Lung (tissue), 12 donors: ENCODE measurements around the gene SYCE3. TPM values are rescaled to one million over a fixed set of nuclear protein-coding genes. Genes with fewer than 3 reads are reported as not detected.
"Not testable (repeated sequence)": the region's sequence is repeated elsewhere in the genome, so short reads cannot be mapped to it uniquely, and the experiment has no call there.

Experiments used
- ATAC-seq: fragments of 200-7000 bp; cut with Tn5 transposase; one replicate; pipeline ENCODE4 v1.9.1; 2020; ENCODE audit warnings: moderate number of reproducible peaks; ENCODE audit not compliant: insufficient read depth, low FRiP score
- DNase-seq, 3 donors: peaks; one replicate each; pipeline ENCODE4 v3.0.0-alpha.2; 2013 to 2017
- H3K27ac ChIP-seq, 2 donors: one replicate each; pipeline ENCODE4 v1.5.1; 2013; ENCODE audit warnings: mild to moderate bottlenecking in 2 of 2, moderate library complexity in 2 of 2, control low read depth in 1 of 2, inconsistent platforms in 1 of 2, low read depth in 1 of 2, low read length in 1 of 2
- H3K27me3 ChIP-seq, 3 donors: one replicate each; pipeline ENCODE4 v1.5.1; 2013; ENCODE audit warnings: low read length in 2 of 3; ENCODE audit not compliant: control insufficient read depth in 3 of 3, insufficient read depth in 3 of 3
- H3K36me3 ChIP-seq, 4 donors: one replicate each; pipeline ENCODE4 v1.5.1; 2013; ENCODE audit warnings: low read length in 4 of 4, mild to moderate bottlenecking in 1 of 4, moderate library complexity in 1 of 4; ENCODE audit not compliant: control insufficient read depth in 4 of 4, insufficient read depth in 4 of 4
- H3K4me1 ChIP-seq, 5 donors: one replicate each; pipeline ENCODE4 v1.5.1; 2013; ENCODE audit warnings: low read length in 5 of 5, mild to moderate bottlenecking in 2 of 5, moderate library complexity in 1 of 5; ENCODE audit not compliant: control insufficient read depth in 5 of 5, insufficient read depth in 5 of 5
- H3K4me3 ChIP-seq: one replicate; pipeline ENCODE4 v1.5.1; 2013; ENCODE audit warnings: mild to moderate bottlenecking, control low read depth, moderate library complexity
- H3K9ac ChIP-seq, 2 donors: one replicate each; pipeline ENCODE4 v1.5.1; 2013; ENCODE audit warnings: low read length in 2 of 2, control low read depth in 1 of 2; ENCODE audit not compliant: insufficient read depth in 1 of 2
- H3K9me3 ChIP-seq, 4 donors: one replicate each; pipeline ENCODE4 v1.5.1; 2013; ENCODE audit warnings: low read length in 3 of 4, mild to moderate bottlenecking in 1 of 4, moderate library complexity in 1 of 4; ENCODE audit not compliant: control insufficient read depth in 4 of 4, insufficient read depth in 3 of 4
- WGBS, 2 donors: extraction: QIAGEN DNeasy Blood & Tissue Kit; methylation state at CpG; one replicate each; pipeline ENCODE4 v1.1.7; 2013; 5-methylcytosine and 5-hydroxymethylcytosine counted together
- polyA plus RNA-seq, 2 donors: library from polyadenylated mRNA; stranded (reverse); fragments of 200-250 nt; gene quantifications; one replicate each; pipeline ENCODE4 v1.2.1, GENCODE V29; 2013
- total RNA-seq, 2 donors: library from RNA; depleted of rRNA in 1 of 2; stranded (reverse); fragments of >200 nt in 1 of 2; gene quantifications; one replicate each; pipeline ENCODE4 v1.2.1, GENCODE V29; 2014 to 2021
- TF ChIP-seq, protein P1 (sequence below): IDR thresholded peaks from 2 replicates; pipeline ENCODE4 v1.5.1; 2012; ENCODE audit warnings: mild to moderate bottlenecking; ENCODE audit errors: control extremely low read depth, extremely low read depth
- donor health status: control.
- donor health status: control.
- donor health status: Bipolar disorder and iron deficiency.
- donor health status: healthy.
- donor health status: DM: yes; HTN: yes; CAD: no.

SYCE3 gene
- total and polyA plus RNA-seq, 4 donors, result 1.1 to 1.7 TPM; not detected in 2

DNA sequence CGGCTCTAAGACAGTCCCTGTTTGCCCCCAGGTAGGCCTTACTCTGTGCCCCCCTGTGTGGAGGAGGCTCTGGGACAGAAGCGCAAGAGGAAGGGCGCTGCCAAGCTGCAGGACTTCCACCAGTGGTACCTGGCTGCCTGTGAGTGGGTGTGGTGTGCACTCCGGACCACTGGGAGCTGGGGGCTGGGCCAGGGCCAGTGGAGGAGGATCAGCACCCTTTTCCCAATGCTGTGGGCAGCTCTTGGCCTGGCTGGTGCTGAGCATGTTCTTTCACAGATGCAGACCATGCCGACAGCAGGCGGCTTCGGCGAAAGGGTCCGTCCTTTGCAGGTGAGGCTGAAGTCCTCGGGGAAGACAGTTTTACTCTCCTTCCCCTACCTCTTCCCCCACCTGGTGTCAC, 41.0 kb downstream of the SYCE3 start:
- peaks cover 0 to 55% (median 25%) of the 10 kb centered on the region in 4 donors for H3K36me3 ChIP-seq
- 95 to 96% methylated on average over 10 of the region's 10 CpGs for WGBS, 2 donors
- TF ChIP-seq, protein P1, sequence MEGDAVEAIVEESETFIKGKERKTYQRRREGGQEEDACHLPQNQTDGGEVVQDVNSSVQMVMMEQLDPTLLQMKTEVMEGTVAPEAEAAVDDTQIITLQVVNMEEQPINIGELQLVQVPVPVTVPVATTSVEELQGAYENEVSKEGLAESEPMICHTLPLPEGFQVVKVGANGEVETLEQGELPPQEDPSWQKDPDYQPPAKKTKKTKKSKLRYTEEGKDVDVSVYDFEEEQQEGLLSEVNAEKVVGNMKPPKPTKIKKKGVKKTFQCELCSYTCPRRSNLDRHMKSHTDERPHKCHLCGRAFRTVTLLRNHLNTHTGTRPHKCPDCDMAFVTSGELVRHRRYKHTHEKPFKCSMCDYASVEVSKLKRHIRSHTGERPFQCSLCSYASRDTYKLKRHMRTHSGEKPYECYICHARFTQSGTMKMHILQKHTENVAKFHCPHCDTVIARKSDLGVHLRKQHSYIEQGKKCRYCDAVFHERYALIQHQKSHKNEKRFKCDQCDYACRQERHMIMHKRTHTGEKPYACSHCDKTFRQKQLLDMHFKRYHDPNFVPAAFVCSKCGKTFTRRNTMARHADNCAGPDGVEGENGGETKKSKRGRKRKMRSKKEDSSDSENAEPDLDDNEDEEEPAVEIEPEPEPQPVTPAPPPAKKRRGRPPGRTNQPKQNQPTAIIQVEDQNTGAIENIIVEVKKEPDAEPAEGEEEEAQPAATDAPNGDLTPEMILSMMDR, result no peak

DNA sequence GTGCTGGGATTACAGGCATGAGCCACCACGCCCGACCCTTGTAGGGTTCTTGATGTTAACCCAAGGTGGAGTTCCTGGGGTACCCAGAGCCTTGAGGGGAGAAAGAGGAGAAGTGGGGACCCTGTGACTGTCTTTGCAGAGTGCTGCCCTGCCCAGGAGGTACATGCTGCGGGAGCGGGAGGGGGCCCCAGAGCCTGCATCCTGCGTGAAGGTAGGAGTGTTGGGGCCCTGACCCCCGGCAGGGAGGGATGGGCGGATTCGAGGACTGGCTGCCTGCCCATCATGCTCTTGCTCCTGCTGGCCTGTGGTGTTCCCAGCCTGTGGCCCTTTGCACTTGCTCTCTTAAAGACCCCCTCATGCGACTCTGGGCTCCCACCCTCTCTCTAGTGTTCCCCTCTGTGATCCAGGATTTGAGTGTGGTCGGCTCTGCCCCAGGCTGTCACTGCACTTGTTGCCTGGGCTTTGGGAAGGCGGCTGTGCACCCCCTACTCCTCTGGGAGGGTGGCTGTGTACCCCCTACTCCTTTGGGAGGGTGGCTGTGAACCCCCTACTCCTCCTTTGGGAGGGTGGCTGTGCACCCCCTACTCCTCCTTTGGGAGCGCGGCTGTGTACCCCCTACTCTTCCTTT, 41.8 kb downstream of the SYCE3 start:
- Histone ChIP-seq H3K36me3 (peaks cover 0 to 60% (median 27%) of the 10 kb centered on the region in 4 donors), H3K27me3 (no peaks in the 10 kb centered on the region)

More for the DNA sequence above, 41.0 kb downstream of the SYCE3 start:
- Histone ChIP-seq H3K4me3 (no peak overlapping the region), H3K27me3 (no peaks in the 10 kb centered on the region), H3K4me1 (peaks cover 0 to 14% (median 5%) of the 10 kb centered on the region in 5 donors), H3K9ac (no peak overlapping the region), H3K27ac (no peak overlapping the region), H3K9me3 (no peaks in the 10 kb centered on the region)
- no peak for DNase-seq
- no peak for ATAC-seq

GRCh38 chr22:50520184-50520583, 42.5 kb downstream of the SYCE3 start:
- not testable (repeated sequence) for DNase-seq, H3K9me3 ChIP-seq, ATAC-seq, H3K4me3 ChIP-seq, H3K27ac ChIP-seq, H3K27me3 ChIP-seq, H3K9ac ChIP-seq
- Histone ChIP-seq H3K4me1 (peaks cover 0 to 11% (median 4%) of the 10 kb centered on the region in 5 donors), H3K36me3 (peaks cover 0 to 60% (median 27%) of the 10 kb centered on the region in 4 donors)
- 96 to 97% methylated on average over 8 of the region's 8 CpGs for WGBS, 2 donors

More for the DNA sequence above, 41.8 kb downstream of the SYCE3 start:
- H3K4me3 ChIP-seq, result no peak overlapping the region
- WGBS, 2 donors, result 96 to 97% methylated on average over 13 of the region's 13 CpGs
- TF ChIP-seq, protein P1, result no peak
- DNase-seq (no peak), ATAC-seq (no peak)
- peaks cover 0 to 11% (median 4%) of the 10 kb centered on the region in 5 donors for H3K4me1 ChIP-seq
- no peak overlapping the region for H3K27ac ChIP-seq
- no peak overlapping the region for H3K9ac ChIP-seq
- H3K9me3 ChIP-seq, result no peaks in the 10 kb centered on the region

GRCh38 chr22:50519151-50519550, 43.6 kb downstream of the SYCE3 start:
- Histone ChIP-seq H3K36me3 (peaks cover 0 to 60% (median 27%) of the 10 kb centered on the region in 4 donors), H3K9ac (no peak overlapping the region), H3K27me3 (no peaks in the 10 kb centered on the region), H3K9me3 (no peaks in the 10 kb centered on the region), H3K4me1 (peaks cover 0 to under 1% (median 0%) of the 10 kb centered on the region in 5 donors), H3K27ac (no peak overlapping the region), H3K4me3 (no peak overlapping the region)
- DNase-seq (no peak), ATAC-seq (no peak)
- WGBS, 2 donors, result 96 to 98% methylated on average over 8 of the region's 8 CpGs
- TF ChIP-seq, protein P1, result no peak
